IPS-20b (cell line): Measurements from ENCODE around the gene ID2.

Source experiments
- H3K27ac ChIP-seq: one replicate; pipeline ENCODE4 v1.5.1; 2013; ENCODE audit warnings: low read length
- H3K27me3 ChIP-seq: 2 replicates; pipeline ENCODE4 v1.6.1; 2013; ENCODE audit warnings: mild to moderate bottlenecking, low read length, inconsistent platforms; ENCODE audit not compliant: insufficient read depth
- H3K36me3 ChIP-seq: 2 replicates; pipeline ENCODE4 v1.6.1; 2013; ENCODE audit warnings: low read depth, mild to moderate bottlenecking, inconsistent platforms, low read length, moderate library complexity; ENCODE audit not compliant: insufficient read depth
- H3K4me1 ChIP-seq: 2 replicates; pipeline ENCODE4 v1.6.1; 2013; ENCODE audit warnings: mild to moderate bottlenecking, control low read depth, inconsistent platforms, low read length, moderate library complexity; ENCODE audit not compliant: insufficient read depth
- H3K4me3 ChIP-seq: 2 replicates; pipeline ENCODE4 v1.5.1; 2013; ENCODE audit warnings: mild to moderate bottlenecking, low read length, inconsistent platforms
- H3K9ac ChIP-seq: 2 replicates; pipeline ENCODE4 v1.6.1; 2013; ENCODE audit warnings: low read depth, mild to moderate bottlenecking, inconsistent platforms, low read length, moderate library complexity
- H3K9me3 ChIP-seq: 2 replicates; pipeline ENCODE4 v1.6.1; 2013; ENCODE audit warnings: mild to moderate bottlenecking, low read depth, low read length, inconsistent platforms; ENCODE audit not compliant: insufficient read depth

Gene ID2

DNA sequence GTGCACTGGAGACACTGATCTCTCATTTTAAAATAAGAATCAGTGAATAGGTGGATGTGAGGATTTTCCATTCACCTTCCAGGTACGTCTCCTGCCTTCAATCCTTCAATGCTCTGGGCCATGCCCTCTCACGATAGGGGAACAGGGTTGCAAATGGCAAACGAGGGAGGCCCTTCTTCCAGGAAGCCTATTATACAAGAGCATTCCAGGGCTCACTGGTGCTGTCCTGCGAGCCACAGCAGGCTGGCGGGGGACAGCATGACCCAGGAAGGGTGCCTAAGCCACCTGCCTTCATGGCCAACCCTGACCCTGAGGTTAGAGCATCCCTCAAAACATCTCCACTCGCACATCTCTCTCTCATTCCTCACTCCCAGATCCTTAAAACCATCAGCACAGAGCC, 20.6 kb upstream of the ID2 start:
- no peak overlapping the region for H3K4me3 ChIP-seq
- H3K4me1 ChIP-seq, result no peaks in the 10 kb centered on the region
- no peaks in the 10 kb centered on the region for H3K27me3 ChIP-seq
- no peak overlapping the region for H3K27ac ChIP-seq
- H3K36me3 ChIP-seq, result no peaks in the 10 kb centered on the region
- no peak overlapping the region for H3K9ac ChIP-seq
- H3K9me3 ChIP-seq, result no peaks in the 10 kb centered on the region

DNA sequence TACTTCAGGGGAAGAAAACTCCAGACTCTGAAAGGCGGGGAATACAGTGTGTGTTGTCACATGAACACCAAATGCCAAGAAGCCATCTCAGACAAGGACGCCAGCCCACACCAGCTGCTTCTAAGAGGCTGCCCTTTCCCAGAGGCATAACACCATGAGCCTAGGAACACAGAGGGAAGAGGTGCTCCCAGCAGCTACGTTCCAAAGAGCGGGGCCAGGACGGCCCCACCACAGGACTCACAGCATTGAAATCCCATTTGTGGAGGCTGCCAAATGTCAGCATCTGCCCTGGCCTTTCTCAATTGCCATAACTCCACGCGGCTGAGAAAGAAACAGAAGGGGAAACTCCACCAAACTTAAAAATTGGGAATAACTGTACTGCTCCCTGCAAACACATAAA, 20.1 kb upstream of the ID2 start:
- no peak overlapping the region for H3K4me3 ChIP-seq
- no peak overlapping the region for H3K27ac ChIP-seq
- H3K9me3 ChIP-seq, result no peaks in the 10 kb centered on the region; the same call in 1 of the 2 replicates
- H3K4me1 ChIP-seq, result no peaks in the 10 kb centered on the region
- H3K27me3 ChIP-seq, result no peaks in the 10 kb centered on the region
- no peaks in the 10 kb centered on the region for H3K36me3 ChIP-seq
- no peak overlapping the region for H3K9ac ChIP-seq

DNA sequence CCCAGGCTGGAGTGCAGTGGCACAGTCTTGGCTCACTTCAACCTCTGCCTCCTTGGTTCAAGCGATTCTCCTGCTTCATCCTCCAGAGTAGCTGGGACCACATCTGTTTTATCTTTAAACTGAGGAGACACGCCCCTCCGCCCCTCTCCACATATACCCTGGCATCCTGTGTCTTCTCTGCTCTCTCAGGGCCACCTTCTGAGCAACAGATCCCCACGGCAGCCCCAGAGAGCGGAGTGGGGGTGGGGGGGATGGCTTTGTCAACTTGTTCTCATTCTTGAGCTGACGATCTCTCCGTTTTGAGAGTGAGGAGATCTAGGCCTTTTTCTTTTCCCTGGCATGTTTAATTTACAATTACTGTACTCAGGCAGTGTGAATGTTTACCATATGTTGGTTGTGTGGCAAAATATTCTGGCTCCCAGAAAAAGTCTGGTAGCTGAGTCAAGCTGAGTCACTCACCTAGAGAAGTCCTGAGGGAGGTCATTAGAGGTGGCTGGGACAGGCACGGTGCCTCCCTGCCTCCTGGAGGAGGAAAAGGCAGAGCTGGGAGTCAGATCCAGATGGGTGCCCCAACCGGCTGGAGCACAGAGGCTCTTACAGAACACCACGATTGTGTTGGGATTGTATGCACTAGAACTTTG, 19.5 kb upstream of the ID2 start:
- Histone ChIP-seq H3K9me3 (no peaks in the 10 kb centered on the region; the same call in 1 of the 2 replicates), H3K4me3 (no peak overlapping the region), H3K4me1 (no peaks in the 10 kb centered on the region), H3K27me3 (no peaks in the 10 kb centered on the region), H3K27ac (no peak overlapping the region), H3K9ac (no peak overlapping the region), H3K36me3 (no peaks in the 10 kb centered on the region)

DNA sequence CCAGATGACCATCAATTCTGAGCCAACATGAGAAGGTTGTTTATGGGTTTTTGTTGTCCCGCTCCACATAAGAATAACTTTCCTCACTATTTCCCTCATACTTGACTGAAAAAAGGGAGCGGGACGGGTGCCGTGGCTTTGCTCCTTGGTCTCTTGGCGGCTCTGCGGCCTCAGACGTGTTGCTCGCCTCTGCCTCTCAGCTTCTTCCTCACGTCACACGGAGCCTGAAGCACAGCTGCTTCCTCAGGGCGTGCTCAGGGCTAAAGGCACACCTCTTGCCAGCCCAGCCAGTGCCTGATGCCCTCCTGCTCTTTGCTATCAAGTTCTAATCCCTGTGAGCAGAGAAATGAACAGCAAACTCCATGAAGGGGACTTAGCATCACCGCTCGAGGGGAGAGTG, 17.9 kb upstream of the ID2 start:
- H3K4me3 ChIP-seq, result no peak overlapping the region
- no peaks in the 10 kb centered on the region for H3K4me1 ChIP-seq
- no peaks in the 10 kb centered on the region; the same call in 1 of the 2 replicates for H3K9me3 ChIP-seq
- no peaks in the 10 kb centered on the region for H3K27me3 ChIP-seq
- H3K27ac ChIP-seq, result no peak overlapping the region
- no peaks in the 10 kb centered on the region for H3K36me3 ChIP-seq
- no peak overlapping the region for H3K9ac ChIP-seq

DNA sequence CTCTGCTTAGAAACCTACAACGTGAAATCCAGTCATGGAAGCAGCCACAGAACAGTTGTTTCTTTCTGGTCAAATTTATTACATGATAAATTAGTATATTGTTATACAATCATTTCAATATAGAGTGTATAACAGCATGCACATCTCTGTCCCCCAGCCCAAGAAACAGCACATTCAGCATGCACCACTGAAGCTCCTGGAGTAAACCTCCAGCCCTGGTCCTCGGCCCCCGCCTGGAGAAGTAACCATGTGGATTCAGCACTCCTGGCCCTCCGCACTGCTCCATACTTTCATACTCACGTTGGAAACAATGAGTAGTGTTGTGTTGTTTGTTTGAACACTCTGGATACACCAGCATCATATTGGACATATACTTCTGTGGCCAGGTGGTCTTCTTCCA, 15.3 kb upstream of the ID2 start:
- Histone ChIP-seq H3K4me3 (no peak overlapping the region), H3K4me1 (no peaks in the 10 kb centered on the region), H3K36me3 (no peaks in the 10 kb centered on the region), H3K9ac (no peak overlapping the region), H3K27ac (no peak overlapping the region), H3K27me3 (no peaks in the 10 kb centered on the region), H3K9me3 (no peaks in the 10 kb centered on the region; the same call in 1 of the 2 replicates)

DNA sequence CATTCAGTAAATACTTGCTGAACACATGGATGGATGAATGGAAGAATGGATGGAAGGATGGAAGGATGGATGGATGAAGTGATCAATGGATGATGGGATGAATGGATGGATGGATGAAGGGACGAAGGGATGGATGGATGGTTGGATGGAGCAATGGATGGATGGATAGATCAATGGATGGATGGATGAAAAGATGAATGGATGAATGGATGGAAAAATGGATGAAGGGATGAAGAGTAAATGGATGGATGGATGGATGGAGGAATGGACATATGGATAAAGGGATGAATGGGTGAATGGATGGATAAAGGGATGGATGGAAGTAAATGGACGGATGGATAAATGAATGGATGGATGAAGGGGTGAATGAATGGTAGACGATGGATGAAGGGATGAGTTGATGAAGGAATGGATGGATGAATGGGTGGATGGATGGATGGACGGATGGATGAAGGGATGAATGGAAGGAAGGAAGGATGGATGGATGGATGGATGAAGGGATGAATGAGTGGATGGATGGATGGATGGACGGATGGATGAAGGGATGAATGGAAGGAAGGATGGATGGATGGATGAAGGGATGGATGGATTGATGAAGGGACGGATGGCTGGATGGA, 13.9 kb upstream of the ID2 start:
- H3K36me3 ChIP-seq, result no peaks in the 10 kb centered on the region
- H3K4me1 ChIP-seq, result no peaks in the 10 kb centered on the region
- H3K9me3 ChIP-seq, result no peaks in the 10 kb centered on the region; the same call in 1 of the 2 replicates
- no peaks in the 10 kb centered on the region for H3K27me3 ChIP-seq
- H3K4me3 ChIP-seq, result no peak overlapping the region
- H3K9ac ChIP-seq, result no peak overlapping the region
- H3K27ac ChIP-seq, result no peak overlapping the region

DNA sequence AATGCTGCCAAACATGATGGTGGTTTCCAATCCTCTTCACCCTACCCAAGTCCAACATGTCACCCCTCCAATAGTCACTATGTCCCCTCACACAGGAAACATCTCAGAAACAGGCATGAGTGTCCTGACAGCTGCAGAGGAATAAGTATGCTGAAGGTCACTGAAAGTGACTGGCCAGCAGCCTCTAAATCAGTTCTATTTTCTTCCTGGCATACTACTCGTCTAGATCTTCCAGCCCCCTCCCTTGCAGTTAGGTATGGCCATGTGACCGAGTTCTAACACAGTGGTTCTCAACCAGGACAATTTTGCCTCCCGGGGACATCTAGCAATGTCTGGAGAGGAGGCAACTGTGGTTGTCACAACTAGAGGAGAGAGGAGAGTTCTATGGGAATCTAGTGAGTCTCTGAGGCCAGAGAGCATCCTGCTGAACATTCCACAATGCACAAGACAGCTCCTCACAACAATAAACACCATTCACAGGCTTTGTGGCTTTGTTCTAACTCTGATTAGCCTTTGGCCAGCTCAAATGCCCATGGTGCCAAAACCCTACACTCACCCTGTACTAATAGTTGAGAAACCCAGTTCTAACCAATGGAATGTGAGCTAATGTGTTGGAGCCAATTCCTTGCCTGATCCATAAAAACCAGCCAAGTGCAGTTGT, 12.6 kb upstream of the ID2 start:
- H3K4me3 ChIP-seq, result no peak overlapping the region
- H3K36me3 ChIP-seq, result no peaks in the 10 kb centered on the region
- no peaks in the 10 kb centered on the region for H3K27me3 ChIP-seq
- H3K9ac ChIP-seq, result no peak overlapping the region
- no peak overlapping the region for H3K27ac ChIP-seq
- H3K4me1 ChIP-seq, result no peaks in the 10 kb centered on the region
- H3K9me3 ChIP-seq, result peaks cover 2% of the 10 kb centered on the region

DNA sequence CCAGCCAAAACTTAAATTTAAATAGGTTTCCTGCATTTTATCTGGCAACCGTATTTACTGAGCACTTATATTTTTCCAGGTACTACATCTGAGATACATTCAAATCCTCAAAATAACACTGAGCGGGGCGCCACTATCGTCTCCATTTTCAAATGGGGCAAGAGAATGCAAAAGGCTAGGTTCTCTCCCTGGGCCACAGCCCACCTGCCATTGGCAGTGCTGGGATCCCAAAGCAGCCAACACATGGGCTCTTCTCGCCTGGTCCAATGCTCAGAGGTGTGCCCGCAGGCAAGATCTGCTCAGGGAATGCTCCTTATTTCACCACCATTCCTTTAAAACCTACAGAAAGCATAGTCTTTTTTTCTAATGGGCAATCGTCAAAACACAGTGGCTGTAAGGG, 11.3 kb upstream of the ID2 start:
- Histone ChIP-seq H3K27ac (no peak overlapping the region), H3K4me3 (no peak overlapping the region), H3K9ac (no peak overlapping the region), H3K4me1 (no peaks in the 10 kb centered on the region), H3K36me3 (no peaks in the 10 kb centered on the region), H3K9me3 (peaks cover 10% of the 10 kb centered on the region), H3K27me3 (peaks cover 3% of the 10 kb centered on the region; the same call in 1 of the 2 replicates)

DNA sequence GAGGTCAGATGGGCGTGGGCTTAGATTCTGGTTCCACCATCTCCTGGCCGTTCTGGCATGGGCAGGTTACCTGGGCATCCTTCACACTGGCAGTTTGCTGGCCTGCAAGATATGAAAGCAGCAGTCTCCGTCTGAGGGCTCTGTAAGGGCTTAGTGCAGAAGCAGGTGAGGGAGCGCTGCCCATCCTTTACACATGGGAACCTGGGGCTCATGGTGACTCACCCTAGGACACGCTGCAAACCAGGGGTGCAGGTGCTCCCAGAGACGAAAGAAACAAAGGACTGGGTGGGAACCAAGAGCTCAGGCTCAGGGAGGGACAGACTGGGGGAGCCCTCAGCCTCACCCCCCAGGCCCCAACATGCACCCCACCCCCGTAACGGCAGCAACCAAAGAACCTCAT, 10.7 kb upstream of the ID2 start:
- Histone ChIP-seq H3K36me3 (no peaks in the 10 kb centered on the region), H3K27ac (no peak overlapping the region), H3K27me3 (peaks cover 7% of the 10 kb centered on the region; the same call in 1 of the 2 replicates), H3K4me1 (no peaks in the 10 kb centered on the region), H3K9ac (no peak overlapping the region), H3K9me3 (peaks cover 10% of the 10 kb centered on the region), H3K4me3 (no peak overlapping the region)

DNA sequence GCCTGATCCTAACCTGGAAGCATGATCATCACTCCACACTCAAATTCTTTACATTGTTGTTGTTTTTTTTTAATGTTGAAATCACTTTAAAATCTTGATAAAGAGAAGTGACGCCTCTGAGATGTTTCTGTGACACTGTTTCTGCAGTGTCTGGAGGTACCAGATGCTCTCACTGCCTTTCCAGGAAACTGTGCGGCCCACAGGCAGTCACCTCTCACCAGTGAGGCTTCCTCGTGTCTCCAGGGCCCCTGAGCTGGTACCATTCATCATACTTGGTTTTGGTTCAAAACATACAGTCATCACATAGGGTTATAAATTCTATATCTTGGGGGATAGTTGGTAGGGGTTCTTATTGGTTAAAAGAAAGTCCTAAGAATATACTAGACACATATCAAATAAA, 10.1 kb upstream of the ID2 start:
- H3K4me1 ChIP-seq, result no peaks in the 10 kb centered on the region; the same call in 1 of the 2 replicates
- H3K9me3 ChIP-seq, result peaks cover 10% of the 10 kb centered on the region; the same call in 1 of the 2 replicates
- no peak overlapping the region for H3K4me3 ChIP-seq
- peaks cover 7% of the 10 kb centered on the region; the same call in 1 of the 2 replicates for H3K27me3 ChIP-seq
- H3K9ac ChIP-seq, result no peak overlapping the region
- no peak overlapping the region for H3K27ac ChIP-seq
- H3K36me3 ChIP-seq, result no peaks in the 10 kb centered on the region

DNA sequence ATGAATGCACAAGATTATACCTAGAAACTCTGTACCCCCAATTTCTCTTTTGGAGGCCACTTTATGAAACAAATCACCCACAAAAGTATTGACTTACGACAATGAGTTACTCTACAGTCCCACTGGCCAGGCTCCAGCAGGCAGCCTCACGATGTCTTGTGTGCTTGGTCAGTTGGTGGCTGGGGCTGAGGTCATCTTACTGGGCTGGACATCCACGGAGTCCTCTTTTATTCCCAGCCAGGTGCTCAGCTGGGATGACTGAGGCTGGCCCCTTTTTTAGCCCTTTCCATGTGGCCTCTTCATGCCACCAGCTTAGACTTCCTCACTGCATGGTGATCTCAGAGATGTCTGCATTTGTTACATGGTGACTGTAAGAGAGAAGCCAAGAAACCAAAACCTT, 8.9 kb upstream of the ID2 start:
- no peak overlapping the region for H3K27ac ChIP-seq
- H3K9me3 ChIP-seq, result peaks cover 10% of the 10 kb centered on the region; the same call in 1 of the 2 replicates
- peaks cover 7% of the 10 kb centered on the region; the same call in 1 of the 2 replicates for H3K27me3 ChIP-seq
- no peak overlapping the region for H3K4me3 ChIP-seq
- no peak overlapping the region for H3K9ac ChIP-seq
- peaks cover 6% of the 10 kb centered on the region; the same call in 1 of the 2 replicates for H3K4me1 ChIP-seq
- H3K36me3 ChIP-seq, result no peaks in the 10 kb centered on the region

DNA sequence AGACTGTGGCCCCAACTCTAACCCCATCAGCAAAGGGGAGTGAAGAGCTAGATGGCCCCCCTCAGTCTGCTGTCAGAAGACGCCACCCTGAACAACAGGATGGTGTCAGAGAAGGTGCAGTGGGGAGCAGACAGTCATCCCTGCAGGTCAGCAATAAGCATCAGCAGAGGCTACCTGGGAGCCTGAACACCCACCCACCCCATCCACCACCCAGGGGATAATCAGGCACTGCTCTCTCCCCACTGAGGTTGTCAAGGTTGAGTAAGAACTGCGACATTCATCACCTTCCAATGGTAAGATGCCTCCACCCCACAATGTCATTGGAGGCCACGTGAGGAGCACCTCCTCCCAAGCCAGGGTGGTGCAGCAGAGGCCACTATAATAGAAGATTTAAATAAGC, 8.5 kb upstream of the ID2 start:
- Histone ChIP-seq H3K27me3 (peaks cover 7% of the 10 kb centered on the region; the same call in 1 of the 2 replicates), H3K36me3 (no peaks in the 10 kb centered on the region), H3K9ac (no peak overlapping the region), H3K27ac (no peak overlapping the region), H3K4me1 (peaks cover 6% of the 10 kb centered on the region; the same call in 1 of the 2 replicates), H3K9me3 (peaks cover 10% of the 10 kb centered on the region; the same call in 1 of the 2 replicates), H3K4me3 (no peak overlapping the region)
